Measurements from ENCODE around the gene CAVIN4. TPM values are rescaled to one million over a fixed set of nuclear protein-coding genes. Genes with fewer than 3 reads are reported as not detected.
A peak's percentile ranks its signal among the peaks of the same experiment; 100 is the strongest.

Gene CAVIN4
- total RNA-seq, 1 donor from 2014 or later, result 50.9 TPM

DNA sequence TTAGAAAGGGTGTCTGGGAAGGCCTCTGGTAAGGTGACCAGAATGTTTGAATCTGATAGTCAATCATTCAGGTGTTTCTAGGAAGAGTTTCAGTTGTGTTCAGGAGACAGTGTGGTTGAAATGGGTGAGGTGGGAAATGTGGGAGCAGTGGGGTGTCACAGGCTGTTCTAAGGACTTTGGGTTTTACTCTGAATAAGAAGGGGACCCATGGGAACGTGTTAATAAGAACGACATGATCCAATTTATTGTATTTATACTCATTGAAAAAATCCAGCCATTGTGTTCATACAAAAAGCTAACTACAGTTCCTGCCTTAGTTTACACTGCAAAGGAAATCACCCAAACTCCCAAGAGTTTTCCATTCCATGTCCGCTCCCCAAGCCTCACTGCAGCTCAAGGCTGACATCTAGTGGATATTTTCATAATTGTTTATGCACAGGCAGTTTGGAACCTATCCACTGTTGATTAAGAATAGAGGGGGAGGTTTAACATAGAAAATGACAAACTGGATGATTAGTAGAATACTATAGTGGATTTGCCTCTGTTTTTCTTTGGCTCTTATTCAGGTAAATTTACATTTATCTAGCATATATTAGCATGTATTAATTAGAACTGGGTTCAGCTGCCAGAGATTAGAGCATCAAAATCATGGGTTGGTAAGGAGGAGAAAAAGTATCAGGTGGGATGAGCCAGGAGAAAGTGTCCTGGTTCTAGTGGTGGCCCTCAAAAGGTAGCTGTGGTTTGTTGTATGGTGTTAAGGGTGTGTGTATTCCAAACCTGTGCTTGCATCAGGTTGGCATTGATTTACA, 17.7 kb downstream of the CAVIN4 start:
- H3K36me3 ChIP-seq, result no peaks in the 10 kb centered on the region
- no peak overlapping the region for H3K4me3 ChIP-seq
- H3K27me3 ChIP-seq (ENCODE audit: low read depth), result no peaks in the 10 kb centered on the region
- H3K4me1 ChIP-seq, result peaks cover 21% of the 10 kb centered on the region
- H3K27ac ChIP-seq (replicated peaks), result no peak overlapping the region
- TF ChIP-seq, protein P1, sequence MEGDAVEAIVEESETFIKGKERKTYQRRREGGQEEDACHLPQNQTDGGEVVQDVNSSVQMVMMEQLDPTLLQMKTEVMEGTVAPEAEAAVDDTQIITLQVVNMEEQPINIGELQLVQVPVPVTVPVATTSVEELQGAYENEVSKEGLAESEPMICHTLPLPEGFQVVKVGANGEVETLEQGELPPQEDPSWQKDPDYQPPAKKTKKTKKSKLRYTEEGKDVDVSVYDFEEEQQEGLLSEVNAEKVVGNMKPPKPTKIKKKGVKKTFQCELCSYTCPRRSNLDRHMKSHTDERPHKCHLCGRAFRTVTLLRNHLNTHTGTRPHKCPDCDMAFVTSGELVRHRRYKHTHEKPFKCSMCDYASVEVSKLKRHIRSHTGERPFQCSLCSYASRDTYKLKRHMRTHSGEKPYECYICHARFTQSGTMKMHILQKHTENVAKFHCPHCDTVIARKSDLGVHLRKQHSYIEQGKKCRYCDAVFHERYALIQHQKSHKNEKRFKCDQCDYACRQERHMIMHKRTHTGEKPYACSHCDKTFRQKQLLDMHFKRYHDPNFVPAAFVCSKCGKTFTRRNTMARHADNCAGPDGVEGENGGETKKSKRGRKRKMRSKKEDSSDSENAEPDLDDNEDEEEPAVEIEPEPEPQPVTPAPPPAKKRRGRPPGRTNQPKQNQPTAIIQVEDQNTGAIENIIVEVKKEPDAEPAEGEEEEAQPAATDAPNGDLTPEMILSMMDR (IDR thresholded peaks at IDR 0.05; ENCODE audit: borderline replicate concordance), result peak; percentile 94
- no peaks in the 10 kb centered on the region for H3K9me3 ChIP-seq (replicated peaks)
- intact Hi-C loops (cut with micrococcal nuclease), result no loop called here
- DNase-seq, result no peak

DNA sequence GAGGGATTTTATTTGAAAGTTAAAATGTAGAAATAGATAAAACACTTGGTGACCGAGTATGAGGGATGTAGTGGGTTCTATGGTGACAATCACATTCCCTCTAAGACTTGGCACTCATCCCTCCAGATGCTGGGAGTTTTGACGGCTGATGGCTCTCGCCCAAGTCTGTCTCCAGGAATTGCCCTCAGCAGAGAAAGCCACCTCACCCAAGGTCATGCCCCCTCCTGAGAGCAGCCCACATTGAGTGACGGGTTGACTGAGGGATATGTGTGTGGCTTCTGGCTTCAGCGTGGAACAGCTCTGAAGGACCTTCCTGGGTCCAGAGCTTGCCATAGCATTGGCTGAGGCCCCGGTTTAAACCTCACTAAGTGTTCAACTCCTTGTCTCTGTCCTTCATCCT, 19.4 kb downstream of the CAVIN4 start:
- Histone ChIP-seq H3K4me1 (peaks cover 21% of the 10 kb centered on the region), H3K9me3 (replicated peaks) (no peaks in the 10 kb centered on the region), H3K36me3 (no peaks in the 10 kb centered on the region), H3K27ac (replicated peaks) (no peak overlapping the region), H3K27me3 (ENCODE audit: low read depth) (no peaks in the 10 kb centered on the region), H3K4me3 (no peak overlapping the region)
- intact Hi-C loops (cut with micrococcal nuclease), result no loop called here
- no peak for DNase-seq
- TF ChIP-seq, protein P1 (IDR thresholded peaks at IDR 0.05; ENCODE audit: borderline replicate concordance), result no peak

DNA sequence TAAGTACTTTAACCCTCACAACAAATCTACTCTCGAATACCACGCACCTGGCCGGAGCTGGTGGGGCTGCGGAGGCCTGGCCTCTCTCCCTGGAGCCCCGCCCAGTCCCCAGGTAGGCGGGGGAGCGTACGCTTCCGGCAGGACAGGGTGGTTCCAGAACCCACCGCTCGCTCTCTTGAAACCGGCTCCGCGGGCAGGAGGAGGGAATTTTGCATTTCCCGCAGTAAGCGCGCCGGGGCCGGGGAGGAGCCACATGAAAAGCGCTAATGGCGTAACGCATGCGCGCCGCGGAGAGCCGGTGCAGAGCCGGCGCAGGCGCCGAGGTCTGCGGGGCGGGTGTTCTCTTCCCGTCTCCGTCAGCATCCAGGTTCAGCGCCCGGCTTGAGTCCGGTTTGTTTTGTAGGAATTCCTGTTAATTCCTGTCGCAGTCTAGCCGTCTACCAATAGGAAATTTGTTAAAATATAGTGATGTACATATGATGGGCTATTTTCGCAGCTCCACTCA, 20.8 kb downstream of the CAVIN4 start:
- peaks cover 21% of the 10 kb centered on the region for H3K4me1 ChIP-seq
- H3K9me3 ChIP-seq (replicated peaks), result no peaks in the 10 kb centered on the region
- TF ChIP-seq, protein P1 (IDR thresholded peaks at IDR 0.05; ENCODE audit: borderline replicate concordance), result peak; percentile 10
- intact Hi-C loops (cut with micrococcal nuclease), result no loop called here
- no peaks in the 10 kb centered on the region for H3K36me3 ChIP-seq
- DNase-seq, result peak; percentile 80
- H3K27me3 ChIP-seq (ENCODE audit: low read depth), result no peaks in the 10 kb centered on the region
- peak overlapping the region; percentile 9 for H3K27ac ChIP-seq (replicated peaks)
- peak overlapping the region; percentile 66 for H3K4me3 ChIP-seq

DNA sequence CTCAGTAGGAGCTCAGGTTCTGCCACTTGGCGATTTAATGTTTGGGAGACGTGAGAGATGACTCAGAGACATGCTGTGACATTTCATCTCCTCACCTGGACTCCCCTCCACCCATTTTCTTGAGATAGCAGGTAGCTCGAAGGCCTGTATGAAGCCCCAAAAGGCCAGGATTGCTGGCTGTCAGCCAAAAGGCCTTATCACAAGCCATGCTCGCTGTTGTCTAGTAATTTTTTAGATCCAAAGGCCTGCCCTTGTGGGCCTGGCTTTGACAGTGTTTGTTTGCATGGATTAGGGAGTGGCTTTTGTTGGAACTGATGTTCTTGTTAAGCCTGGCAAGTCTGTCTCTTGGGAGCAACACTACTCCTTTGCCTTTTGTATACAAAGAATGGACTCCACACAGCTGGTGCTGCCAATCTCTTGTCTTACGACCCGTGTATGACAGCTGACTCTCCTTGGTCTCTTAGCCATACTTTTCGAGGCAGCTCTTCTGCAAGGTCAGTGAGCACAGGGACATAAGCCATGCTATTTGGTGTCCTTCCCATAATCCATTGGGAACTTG, 22.7 kb downstream of the CAVIN4 start:
- DNase-seq, result no peak
- Histone ChIP-seq H3K4me3 (no peak overlapping the region), H3K27ac (replicated peaks) (no peak overlapping the region), H3K36me3 (no peaks in the 10 kb centered on the region), H3K4me1 (peaks cover 15% of the 10 kb centered on the region), H3K27me3 (ENCODE audit: low read depth) (no peaks in the 10 kb centered on the region), H3K9me3 (replicated peaks) (no peaks in the 10 kb centered on the region)
- TF ChIP-seq, protein P1 (IDR thresholded peaks at IDR 0.05; ENCODE audit: borderline replicate concordance), result no peak
- intact Hi-C loops (cut with micrococcal nuclease), result loop anchor here (5.0 kb wide), 1 partner anchor 712 kb away; no protein-coding TSS in a partner anchor

DNA sequence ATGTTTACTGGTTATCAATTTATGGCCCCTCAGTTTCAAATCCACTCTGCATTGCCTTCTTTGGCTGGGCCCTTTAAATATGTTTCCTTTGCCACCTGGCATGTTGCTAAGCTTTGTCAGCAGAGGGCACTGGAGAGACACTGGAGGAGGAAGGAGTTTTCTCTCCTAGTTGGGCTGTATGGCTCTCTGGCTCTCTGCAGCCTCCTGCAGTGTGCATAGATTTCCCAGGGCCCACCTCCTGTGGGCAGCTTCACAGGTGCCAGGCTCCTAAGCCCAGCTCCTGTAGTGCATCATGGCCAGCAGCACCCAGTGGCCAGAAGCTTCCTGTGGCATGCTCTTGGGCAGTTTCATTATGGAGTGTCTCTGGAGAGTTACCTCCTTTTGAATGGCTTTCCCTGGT, 23.3 kb downstream of the CAVIN4 start:
- TF ChIP-seq, protein P1 (IDR thresholded peaks at IDR 0.05; ENCODE audit: borderline replicate concordance), result peak; percentile 58
- Histone ChIP-seq H3K9me3 (replicated peaks) (no peaks in the 10 kb centered on the region), H3K27ac (replicated peaks) (no peak overlapping the region), H3K4me1 (peaks cover 15% of the 10 kb centered on the region), H3K36me3 (no peaks in the 10 kb centered on the region), H3K27me3 (ENCODE audit: low read depth) (no peaks in the 10 kb centered on the region), H3K4me3 (no peak overlapping the region)
- no peak for DNase-seq
- intact Hi-C loops (cut with micrococcal nuclease), result loop anchor here (5.0 kb wide), 1 partner anchor 711 kb away; no protein-coding TSS in a partner anchor

Data from left ventricle myocardium inferior (tissue), 1 donor.